Activated CD8-positive, alpha-beta memory T cell treated with anti-CD3 and anti-CD28 coated beads, Interleukin-2, amount 50 U/mL, for 24 hours (primary cell): ENCODE measurements around the gene CFAP53.
"Not testable (repeated sequence)": the region's sequence is repeated elsewhere in the genome, so short reads cannot be mapped to it uniquely, and the experiment has no call there.

Experiments
- DNase-seq: peaks from one replicate; pipeline ENCODE4 v3.0.0-alpha.2; 2020; ENCODE audit errors: extremely low read depth

CFAP53 gene

DNA sequence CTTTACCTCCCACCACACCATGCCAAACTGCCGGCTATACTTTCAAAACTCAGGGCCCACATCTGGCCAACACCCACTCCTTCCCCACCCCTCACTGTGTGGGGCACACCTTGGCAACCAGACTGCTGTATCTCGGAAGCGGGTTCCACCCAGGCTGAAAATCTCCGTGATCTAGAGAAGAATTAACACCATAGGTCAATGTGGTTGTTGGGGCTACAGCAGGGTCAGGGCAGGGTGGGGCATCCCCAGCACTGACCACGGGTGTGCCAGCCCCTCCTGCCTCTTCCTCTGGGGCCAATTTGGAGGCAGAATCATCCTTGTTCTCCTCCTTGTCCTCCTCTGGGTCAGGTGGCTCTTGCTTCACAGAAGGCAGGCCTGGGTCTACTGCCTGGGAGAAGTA lies 6.3 kb upstream of the CFAP53 start:
- no peak for DNase-seq

DNA sequence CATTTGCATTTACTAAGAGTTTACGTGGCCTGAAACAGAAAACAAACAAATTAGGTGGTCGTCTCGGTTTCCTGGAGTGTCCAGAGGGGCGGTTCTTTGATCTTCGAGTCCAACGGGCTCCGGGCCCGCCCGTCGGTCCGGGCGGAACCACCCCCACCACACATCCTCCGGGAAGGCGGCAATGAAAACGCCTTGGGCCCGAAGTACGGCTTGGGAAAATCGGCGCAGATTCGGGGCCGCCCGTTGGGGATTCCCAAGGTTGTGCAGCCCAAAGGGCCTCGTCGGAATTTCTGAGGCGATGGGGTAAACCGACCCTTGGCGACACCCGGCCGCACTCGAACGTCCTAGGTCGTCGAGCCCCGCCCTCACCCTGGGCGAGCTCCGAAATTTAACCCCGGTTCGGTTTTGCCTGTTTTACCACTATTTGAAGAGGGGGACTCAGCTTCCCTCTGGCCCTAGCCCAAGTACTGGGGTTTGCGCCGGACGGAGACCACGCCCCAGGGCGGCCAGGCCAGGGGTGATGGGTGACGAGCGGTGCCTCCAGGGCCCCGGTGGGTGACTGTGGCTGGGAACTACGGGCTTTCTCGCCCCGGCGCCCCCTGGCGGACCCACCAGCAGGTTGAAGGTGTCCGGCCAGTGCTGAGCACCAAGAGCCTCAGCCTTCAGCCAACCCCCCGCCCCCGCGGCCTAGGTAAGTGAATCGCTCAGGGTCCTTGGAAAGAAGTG lies 1.9 kb upstream of the CFAP53 start:
- no peak for DNase-seq

DNA sequence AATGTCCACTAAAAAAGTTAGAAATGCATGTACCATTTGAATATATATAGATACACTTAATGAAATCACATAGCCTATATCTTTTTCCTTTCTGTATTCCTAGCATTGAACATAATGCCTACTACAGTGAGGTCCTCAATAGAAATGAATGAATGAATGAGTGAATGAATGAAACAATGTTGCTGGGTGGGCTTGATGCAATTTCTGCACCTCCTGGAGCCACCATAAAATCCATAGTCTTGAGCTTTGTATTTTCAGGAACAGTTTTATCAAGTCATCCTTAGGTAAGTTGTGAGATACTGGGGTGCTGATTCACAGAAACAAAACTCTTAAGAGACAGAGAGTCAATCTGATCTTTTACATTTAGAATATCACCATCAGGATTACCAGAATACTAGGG lies 3.3 kb downstream of the CFAP53 start:
- no peak for DNase-seq

DNA sequence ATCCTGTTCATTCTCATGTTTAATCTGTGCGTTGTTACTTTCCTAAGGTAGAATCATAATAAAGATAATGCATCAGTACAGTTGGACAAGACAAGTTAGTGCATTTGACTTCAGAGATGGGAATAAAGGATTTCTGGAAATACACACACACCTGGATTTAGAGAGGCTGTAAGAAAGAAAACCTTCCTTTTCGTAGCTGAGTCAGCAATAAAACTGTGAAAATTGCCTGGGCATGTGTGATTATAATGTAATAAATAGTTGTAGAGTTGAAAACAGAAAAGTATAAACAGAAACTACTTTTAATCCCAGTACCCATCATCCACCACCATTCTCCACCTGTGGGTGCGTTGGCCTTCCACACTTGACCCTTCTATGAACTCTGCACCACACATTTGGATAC lies 15.4 kb downstream of the CFAP53 start:
- DNase-seq = no peak

DNA sequence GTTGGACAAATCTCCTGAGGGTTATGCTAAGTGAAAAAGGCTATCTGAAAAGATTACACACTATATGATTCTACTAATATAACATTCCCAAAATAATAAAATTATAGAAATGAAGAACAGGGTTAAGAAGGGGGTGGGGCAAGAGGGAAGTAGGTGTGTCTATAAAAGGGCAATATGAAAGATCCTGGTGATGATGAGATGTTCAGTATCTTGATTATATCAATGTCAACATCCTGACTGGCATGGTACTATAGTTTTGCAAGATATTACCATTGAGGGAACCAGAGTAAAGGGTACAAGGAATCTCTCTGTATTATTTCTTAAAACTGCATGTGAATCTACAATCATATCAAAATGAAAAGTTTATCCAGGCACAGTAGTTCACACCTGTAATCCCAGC lies 16.7 kb downstream of the CFAP53 start:
- DNase-seq = no peak

DNA sequence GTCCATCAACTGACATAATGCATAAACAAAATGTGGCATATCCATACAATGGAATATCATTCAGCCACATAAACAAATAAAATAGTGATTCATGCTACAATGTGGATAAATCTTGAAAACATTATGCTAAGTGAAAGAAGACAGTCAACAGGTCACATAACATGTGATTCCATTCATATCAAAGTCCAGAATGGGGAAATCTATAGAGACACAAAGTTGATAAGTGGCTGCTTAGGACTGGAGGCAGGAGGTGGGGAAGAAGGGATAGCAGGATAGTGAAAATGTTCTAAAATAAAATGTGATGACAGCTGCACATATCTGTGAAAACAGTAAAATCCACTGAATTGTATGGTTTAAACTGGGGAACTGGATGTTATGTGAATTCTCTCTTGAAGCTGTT lies 18.7 kb downstream of the CFAP53 start:
- no peak for DNase-seq

DNA sequence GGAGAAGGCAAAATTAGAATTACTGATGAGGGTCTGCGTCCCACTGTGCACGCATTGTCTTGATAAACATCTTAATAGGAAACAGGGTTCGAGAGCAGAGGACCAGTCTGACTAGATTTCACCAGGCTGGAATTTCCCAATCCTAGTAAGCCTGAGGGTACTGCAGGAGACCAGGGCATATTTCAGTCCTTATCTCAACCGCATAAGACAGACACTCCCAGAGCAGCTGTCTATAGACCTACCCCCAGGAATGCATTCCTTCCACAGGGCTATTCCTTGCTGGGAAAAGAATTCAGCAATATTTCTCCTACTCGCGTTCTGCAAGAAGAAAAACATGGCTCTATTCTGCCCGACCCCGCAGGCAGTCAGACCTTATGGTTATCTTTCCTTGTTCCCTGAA lies 24.5 kb downstream of the CFAP53 start:
- DNase-seq = not testable (repeated sequence)

DNA sequence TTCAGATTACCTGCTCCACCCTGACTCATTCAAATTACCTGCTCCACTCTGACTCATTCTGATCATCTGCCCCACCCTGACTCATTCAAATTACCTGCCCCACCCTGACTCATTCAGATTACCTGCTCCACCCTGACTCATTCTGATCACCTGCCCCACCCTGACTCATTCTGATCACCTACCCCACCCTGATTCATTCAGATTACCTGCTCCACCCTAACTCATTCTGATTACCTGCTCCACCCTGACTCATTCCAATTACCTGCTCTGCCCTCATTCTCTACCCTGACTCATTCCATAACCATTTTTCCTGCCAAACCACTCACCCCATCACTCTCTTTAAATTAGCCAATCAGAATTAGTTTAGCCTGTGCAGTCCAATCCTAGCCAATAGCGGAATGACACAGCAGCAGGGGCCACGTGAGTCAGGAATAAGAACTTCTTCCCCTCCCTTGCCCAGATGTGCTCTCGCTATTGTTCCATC lies 26.2 kb downstream of the CFAP53 start:
- DNase-seq = no peak

DNA sequence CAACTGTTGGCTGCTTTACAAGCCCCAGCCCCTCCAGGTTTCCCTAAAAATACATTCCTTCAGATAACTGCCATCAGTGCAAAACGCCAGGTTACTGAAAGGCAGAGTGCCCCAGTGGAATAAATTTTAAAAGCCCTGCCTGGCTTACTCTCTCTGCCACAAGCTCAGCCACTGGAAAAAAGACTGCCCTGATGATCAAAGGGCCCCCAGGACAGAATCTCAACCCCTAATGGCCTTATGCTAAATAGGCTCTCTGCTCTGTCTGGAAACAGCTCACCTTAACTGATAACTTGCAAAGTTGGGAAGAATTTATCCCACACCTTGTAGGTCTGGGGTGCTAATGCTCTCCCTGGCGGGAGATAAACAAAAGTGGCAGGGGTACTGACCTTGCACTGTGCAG lies 33.9 kb downstream of the CFAP53 start:
- DNase-seq = no peak

DNA sequence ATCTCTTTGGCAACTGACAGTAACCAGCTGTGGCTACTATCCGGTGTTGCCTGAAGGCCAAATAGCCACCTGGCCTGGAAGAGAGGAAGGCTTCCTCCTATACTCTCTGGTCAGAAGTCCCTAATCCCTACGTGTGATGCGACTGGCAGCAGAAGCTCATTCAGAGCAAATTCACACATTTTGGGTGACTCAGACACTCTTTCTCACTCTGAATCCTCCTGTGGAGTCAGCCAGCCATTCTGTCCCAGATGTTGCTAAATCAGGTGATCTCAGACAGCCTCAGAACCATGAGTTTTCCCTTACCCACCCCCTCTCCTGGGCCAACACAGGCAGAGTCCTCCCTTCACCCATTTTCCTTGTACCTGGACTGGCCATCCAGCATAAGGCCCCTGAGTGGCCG lies 34.7 kb downstream of the CFAP53 start:
- no peak for DNase-seq

DNA sequence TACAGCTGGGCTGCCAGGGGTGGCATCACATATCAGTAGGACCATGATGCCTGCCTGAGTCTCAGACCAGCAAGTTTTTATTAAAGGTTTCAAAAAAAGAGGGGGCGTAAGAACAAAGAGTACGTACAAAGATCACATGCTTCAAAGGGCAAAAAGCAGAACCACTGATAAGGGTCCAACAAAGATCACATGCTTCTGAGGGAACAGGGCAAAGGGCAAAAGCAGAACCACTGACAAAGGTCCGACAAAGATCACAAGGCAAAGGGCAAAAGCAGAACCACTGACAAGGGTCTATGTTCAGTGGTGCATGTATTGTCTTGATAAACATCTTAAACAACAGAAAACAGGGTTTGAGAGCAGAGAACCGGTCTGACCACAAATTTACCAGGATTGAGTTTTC lies 46.0 kb downstream of the CFAP53 start:
- not testable (repeated sequence) for DNase-seq

DNA sequence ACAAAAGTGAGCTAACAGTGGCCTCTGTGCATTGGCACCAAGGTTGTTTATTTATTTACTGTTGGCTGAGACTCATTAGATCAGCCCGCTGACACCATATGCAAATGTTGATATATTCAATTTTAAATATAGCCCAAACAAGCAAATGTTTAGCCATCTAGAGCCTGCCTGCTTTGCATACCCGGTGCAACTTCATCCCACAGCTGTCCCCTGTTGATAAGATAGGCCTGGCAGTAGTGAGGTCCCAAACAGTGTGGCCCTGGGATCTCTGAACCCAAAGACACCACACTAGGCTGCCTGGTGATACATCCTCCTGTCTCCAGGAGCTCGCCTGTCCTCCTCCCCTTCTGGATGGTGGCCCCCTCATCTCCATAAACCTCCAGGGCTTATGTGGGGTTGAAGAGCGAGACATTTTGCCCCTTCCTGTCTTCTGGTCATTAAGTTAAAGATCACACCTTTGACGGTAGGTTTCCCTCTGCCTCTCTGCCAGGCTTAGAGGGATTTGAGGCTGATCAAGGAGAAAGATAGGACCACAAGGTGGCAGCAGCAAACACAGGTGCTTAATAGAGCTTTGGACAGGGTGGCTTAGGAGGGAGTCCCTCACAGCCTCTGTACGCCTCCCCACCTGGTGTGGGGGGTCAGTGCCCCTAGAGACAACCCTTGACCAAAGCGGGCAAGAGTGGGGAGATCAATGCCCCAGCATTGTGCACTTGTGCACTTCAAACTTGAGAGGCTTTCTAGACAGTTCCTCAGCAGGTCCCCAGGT lies 47.7 kb downstream of the CFAP53 start:
- DNase-seq = no peak

DNA sequence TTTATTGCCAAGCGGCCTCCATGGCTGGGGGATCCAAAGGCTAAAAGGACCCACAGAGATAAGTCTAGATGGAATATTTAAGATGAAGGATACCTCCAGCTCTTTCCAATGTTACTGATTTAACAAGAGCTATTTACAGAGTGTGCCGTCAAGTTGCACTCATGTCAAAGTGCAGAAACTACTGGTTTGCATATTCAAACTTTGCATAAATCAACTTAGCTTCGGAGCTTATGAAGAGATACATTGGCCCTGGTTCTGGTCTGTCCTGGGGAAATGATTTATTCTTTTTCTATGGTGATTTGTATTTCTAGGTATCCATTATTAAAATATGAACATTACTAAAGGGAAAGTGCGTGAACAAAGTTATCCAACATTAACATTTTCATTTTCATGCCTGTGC lies 57.0 kb downstream of the CFAP53 start:
- no peak for DNase-seq

DNA sequence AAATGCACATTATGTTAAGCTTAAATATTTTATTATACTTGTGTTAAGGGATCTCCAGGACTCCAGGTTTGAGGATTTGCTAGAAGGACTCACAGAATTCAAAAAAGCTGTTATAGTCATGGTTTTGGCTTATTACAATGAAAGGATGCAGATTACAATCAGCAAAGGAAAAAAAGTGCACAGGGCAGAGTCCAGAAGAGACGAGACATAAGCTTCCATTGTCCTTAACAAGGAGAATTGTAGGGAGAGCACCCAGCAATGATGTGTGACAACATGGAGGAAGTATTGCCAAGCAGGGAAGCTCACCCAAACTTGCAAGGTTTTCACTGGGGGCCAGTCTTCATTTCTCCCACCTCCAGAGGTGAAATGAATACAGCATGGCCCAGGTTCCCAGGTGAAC lies 58.6 kb downstream of the CFAP53 start:
- DNase-seq = no peak

DNA sequence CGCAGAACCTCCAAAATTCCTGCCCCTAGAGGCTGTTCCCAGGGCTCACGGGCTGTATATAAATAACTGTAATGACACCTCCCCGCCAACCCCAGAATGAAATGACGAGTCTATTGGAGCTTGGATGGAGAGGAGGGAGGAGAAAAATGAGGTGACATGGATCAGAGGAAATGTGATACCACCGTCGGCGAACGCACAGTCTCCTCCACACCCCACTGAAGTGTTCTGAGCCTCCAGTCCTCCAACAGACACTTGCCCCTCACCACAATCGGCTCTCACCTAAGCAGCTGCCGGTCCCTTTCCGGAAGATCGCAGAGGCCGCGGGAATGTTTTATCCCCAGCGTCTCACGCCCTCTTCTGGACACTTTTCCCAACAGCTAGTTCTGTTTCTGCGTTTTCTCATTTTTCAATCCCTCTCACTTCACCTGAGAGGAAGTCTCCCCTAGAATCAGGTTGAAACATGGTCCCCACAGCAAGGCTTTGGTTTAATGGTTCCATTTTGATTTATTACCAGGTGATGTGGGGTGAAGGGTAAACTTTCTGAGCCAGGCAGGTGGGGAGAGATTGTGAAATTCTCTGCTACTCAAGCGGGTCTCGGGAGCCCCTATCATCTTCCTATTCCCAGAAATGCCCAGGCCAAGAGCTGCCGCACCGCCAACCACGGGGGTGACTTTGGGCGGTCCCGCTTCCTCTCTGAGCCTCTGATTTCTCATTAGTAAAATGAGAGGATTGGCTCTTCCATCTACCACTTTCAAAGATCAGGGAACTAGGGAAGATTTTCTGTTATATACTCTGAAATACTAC lies 62.3 kb downstream of the CFAP53 start:
- DNase-seq = no peak

DNA sequence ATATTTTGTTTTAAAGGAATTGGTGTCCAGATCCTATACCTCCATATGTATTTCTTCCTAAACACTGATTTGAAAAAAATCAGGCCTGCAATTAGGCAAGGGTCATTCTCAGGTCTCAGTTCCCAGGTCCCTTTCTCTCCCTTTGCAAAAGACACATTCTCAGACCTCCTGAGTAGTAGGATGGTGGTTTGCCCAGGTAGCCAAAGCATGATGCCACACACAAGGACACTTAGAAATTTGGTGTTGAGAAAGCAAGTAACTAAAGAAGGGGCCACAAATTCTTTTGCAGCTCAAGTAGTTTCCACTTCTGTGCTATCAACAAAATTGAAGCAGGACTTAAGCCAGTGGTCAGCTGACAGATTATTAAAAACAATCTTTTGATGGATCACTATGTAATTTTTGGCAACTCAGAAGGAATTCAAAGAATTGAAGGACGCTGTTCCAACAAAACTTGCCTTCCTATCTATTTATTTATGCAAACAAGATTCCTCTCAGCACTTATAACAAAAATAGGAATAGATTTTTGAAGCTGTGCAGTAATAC lies 64.7 kb downstream of the CFAP53 start:
- no peak for DNase-seq

DNA sequence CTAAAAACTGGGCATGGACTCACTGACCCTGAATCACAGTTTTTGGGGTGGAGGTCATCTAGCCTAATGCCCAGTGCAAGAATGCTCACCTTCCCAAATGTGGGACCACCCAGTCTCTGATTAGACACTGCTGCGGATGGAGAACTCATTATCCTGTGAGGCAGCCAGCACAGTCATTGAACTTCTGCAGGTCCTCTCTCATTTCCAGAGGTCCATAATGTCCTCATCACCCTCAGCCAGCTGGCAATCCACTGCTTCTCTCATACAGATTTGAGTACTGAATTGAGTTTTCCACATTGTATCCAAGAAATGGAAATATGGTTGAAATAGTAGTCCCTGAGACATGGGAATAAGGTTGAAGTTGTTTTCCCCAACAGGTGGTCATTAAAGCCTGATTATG lies 66.4 kb downstream of the CFAP53 start:
- DNase-seq = no peak

DNA sequence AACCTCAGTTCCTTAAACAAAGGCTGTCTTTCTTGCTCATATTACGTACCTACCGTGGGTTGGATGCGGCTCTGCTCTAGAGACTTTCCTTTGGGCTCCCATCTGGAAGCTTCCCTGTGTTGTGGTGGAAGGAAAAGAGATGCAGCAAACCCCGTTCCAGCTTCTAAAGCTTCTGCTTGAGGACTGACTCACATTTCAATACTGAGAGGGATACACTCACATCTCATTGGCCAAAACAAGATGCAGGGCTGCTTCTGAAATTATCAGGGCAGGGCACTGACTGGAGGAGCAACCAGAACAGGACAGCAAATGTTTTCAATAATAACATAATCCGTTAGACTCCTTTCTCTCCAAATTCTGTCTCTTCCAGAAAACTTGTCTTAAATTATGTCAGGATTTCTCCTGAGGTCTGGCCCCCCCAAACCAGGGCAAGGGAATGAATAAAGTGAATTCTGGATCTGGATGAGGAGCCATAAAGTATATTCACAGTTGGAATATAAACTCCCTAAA lies 66.9 kb downstream of the CFAP53 start:
- DNase-seq = no peak

DNA sequence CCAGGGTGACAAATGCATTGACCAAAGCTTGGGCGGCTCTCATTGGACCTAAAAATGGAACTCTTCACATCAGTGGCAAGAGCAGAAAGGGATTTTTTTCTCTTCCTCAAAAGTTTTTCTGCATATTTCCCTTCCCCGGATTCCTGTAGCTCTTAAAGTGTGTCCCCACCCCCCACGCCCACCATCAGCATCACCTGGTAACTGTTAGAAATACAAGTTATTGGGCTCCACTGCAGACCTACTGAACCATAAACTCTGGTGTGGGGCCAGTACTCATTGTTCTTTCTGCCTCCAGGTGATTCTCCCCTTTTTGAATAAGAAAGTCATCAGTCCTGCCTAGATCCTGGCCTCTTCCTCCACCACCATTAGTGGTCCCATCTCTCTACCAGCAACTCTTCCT lies 70.0 kb downstream of the CFAP53 start:
- no peak for DNase-seq

DNA sequence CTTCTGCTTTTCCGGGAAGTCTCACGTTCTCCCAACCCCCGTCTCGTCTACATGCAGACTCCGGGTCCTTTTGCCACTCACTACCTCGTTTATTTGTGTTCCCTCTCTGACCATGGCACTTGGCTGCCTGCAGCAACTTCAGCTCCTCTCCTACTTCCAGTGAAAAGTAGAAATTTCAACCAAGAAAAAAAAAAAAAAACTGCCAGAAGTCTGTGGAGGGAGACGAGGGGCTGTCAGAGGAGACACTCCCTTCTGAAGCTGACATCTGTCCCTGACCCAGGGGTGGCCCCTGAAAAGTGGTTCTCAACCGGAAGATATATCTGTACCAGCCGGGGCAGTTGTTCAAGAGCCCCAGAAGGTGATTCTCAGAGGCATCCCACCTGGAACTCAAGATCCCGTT lies 70.6 kb downstream of the CFAP53 start:
- no peak for DNase-seq

DNA sequence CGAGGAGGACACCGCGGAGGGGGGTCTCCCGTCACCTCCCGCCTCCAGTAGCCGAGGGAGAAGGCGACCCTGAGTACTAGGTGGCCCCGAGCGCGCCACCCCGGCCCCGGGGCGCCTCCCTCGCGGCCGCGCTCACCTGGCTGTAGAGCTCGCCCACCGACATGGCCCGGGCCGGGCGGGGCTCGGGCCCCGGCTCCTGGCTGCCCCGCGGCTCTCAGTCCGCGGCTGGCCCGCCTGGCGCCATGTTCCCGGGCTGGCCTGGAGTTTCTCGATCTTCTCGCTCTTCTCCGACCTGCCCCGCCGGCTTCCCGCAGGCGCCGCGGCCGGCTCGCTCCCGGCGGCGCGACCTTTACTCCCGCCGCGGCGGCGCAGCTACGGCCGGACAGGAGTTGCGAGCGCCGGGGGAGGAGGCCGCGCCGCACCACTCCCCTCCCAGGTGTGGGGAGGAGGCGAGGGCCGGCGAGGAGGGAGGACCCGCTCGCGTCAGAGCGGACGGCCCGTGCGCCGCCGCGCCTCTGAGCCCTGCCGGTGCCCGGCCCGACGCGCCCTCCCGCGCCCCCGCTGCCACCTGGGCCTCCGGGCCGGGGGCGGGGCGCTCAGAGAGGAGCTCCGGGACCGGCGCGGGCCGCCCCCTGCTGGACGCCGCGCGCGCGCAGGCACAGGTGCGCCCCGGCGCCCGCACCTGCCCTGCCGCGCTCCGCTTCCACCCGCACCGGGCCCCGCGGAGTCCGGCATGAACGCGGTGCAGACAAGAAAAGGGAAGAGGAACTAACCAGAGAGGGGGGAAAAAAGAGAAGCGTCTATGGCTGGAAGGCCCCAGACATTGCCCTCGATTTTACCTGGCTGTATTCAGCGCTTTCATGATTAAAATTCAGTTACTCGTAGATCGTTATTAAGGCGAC lies 71.4 kb downstream of the CFAP53 start, which contains the start of gene MYO5B:
Gene MYO5B (minus strand): TSS at position 517 of the 902 bp plus-strand sequence. CDS start 354 bp downstream, at position 163.
- no peak for DNase-seq
